Mesothelial cell of epicardium (in vitro differentiated cells): ENCODE results near the gene TFF1. TPM values are rescaled to one million over a fixed set of nuclear protein-coding genes. Genes with fewer than 3 reads are reported as not detected.

ENCODE experiments used
- DNase-seq, 2 experiments: peaks; one replicate each; pipeline ENCODE4 v3.0.0; 2021; ENCODE audit warnings: low spot score in 2 of 2; ENCODE audit not compliant: unreplicated experiment in 2 of 2
- H3K27ac Mint-ChIP-seq: 2 replicates; pipeline ENCODE4 v1.8.0; 2021; ENCODE audit warnings: mixed read lengths
- H3K27me3 Mint-ChIP-seq: 2 replicates; pipeline ENCODE4 v1.8.0; 2021; ENCODE audit warnings: low read depth, mixed read lengths
- H3K36me3 Mint-ChIP-seq: 2 replicates; pipeline ENCODE4 v1.8.0; 2021; ENCODE audit warnings: mixed read lengths
- H3K4me1 Mint-ChIP-seq: 2 replicates; pipeline ENCODE4 v1.8.0; 2021; ENCODE audit warnings: mixed read lengths
- H3K4me3 Mint-ChIP-seq: 2 replicates; pipeline ENCODE4 v1.8.0; 2021; ENCODE audit warnings: mild to moderate bottlenecking, moderate library complexity, mixed read lengths
- H3K9me3 Mint-ChIP-seq: 2 replicates; pipeline ENCODE4 v1.8.0; 2021; ENCODE audit warnings: mixed read lengths
- CTCF ChIP-seq: fragments of 200-600 bp; sonication (generic); IDR thresholded peaks from one replicate; pipeline ENCODE4 v1.5.0; 2021; ENCODE audit warnings: antibody characterized with exemption; ENCODE audit not compliant: unreplicated experiment
- total RNA-seq: library from RNA; stranded (reverse); gene quantifications from 3 replicates; pipeline ENCODE4 v1.2.1, GENCODE V29; 2021

TFF1 gene
- total RNA-seq, 1 donor from 2014 or later = not detected

- no peak overlapping the region for H3K27ac Mint-ChIP-seq
- H3K4me3 Mint-ChIP-seq = no peak overlapping the region
- DNase-seq = no peak
- H3K4me1 Mint-ChIP-seq = no peaks in the 10 kb centered on the region
- no peaks in the 10 kb centered on the region for H3K9me3 Mint-ChIP-seq
- H3K27me3 Mint-ChIP-seq = peaks cover 43% of the 10 kb centered on the region
- no peak for TF ChIP-seq CTCF
- H3K36me3 Mint-ChIP-seq = no peaks in the 10 kb centered on the region
Observed at GRCh38 chr21:42373196-42373907, 7.0 kb upstream of the TFF1 start.

GRCh38 chr21:42370894-42371654 lies 4.7 kb upstream of the TFF1 start:
- H3K36me3 Mint-ChIP-seq = no peaks in the 10 kb centered on the region
- no peak overlapping the region for H3K4me3 Mint-ChIP-seq
- TF ChIP-seq CTCF = no peak
- H3K27me3 Mint-ChIP-seq = peaks cover 27% of the 10 kb centered on the region
- H3K9me3 Mint-ChIP-seq = no peaks in the 10 kb centered on the region
- no peak for DNase-seq
- peaks cover 8% of the 10 kb centered on the region for H3K4me1 Mint-ChIP-seq
- H3K27ac Mint-ChIP-seq = peak overlapping the region; percentile 31

DNA sequence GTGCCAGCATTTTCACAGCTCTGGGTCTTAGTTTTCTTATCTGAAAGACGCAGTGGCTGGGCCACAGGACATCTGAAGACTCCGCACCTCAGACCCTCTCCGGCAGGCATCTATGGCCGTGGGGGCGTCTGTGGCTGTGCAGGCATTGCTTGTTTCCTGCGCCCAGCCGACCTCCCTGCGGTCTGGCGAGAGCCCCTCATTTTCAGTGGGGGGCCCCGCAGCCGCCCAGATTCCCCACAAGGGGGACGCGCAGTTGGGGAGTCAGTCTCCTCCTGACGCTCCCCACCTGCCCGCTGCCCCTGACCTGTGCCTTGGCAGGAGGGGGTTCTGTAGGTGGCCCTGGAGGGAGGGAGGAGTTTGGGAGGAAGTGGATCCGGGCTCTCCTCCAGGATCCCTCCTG lies 3.5 kb upstream of the TFF1 start:
- no peak for DNase-seq
- Mint-ChIP-seq H3K4me1 (peaks cover 8% of the 10 kb centered on the region), H3K27me3 (peaks cover 18% of the 10 kb centered on the region), H3K36me3 (no peaks in the 10 kb centered on the region), H3K4me3 (no peak overlapping the region), H3K9me3 (no peaks in the 10 kb centered on the region), H3K27ac (no peak overlapping the region)
- no peak for TF ChIP-seq CTCF

DNA sequence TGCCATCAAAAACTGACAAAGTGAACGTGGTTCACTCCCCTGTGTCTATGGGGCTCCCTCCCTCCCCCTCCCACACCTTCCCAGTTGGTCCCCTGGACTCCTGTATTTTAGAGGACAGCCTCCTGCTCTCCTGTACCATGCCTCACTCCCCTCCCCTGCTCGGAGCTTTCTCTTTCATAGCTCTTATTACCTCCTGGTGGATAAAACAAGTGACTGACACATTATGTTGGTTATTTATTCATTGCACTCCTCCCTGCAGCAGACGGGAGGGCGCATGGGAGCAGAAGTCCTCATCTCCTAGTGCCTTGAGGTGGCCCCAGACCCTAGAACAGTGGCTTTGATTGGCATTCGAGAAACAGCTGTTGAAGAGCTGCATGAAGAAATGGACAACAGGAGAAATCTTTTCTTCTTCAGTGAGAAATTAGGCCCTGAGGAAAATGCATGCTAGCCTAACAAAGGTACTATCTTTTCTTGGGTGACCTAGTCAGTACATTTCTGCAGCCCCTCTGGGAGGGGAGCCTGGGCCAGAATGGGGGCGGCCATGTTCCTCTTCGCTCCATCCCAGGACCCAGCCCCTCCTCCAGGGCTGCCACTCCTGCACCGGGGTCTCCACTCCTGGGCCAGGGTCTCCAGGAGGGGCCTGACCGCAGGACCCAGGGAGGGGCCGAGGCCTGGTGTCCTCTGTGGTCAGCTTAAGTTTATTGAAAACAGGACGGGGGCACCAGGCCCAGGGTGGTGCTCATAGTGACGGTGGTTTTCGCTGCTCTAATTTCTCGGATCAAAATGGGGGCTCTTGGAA lies 1.2 kb upstream of the TFF1 start:
- H3K4me3 Mint-ChIP-seq = no peak overlapping the region
- H3K9me3 Mint-ChIP-seq = no peaks in the 10 kb centered on the region
- peaks cover 8% of the 10 kb centered on the region for H3K4me1 Mint-ChIP-seq
- peaks cover 14% of the 10 kb centered on the region for H3K27me3 Mint-ChIP-seq
- no peak for TF ChIP-seq CTCF
- H3K27ac Mint-ChIP-seq = no peak overlapping the region
- no peaks in the 10 kb centered on the region for H3K36me3 Mint-ChIP-seq
- DNase-seq = no peak

DNA sequence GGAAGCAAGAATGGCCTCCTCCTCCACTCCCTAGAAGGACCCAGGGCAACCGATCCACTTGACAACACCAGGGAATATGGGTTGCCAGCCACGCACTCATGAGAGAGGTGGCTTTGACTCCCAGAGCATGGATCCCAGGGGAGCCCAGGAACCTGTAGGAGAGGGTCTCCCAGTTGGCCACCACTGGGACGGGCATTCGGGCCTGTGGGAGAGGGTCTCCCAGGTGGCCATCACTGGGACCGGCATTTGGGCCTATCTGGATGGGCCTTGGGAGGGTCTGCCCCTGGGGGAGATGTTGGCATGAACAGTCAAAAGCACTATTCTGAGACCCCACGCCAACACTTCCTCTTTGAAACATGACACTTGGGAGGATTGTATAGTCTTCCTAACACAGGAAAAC lies 565 bp downstream of the TFF1 start:
- TF ChIP-seq CTCF = no peak
- H3K27me3 Mint-ChIP-seq = peaks cover 14% of the 10 kb centered on the region
- H3K4me3 Mint-ChIP-seq = no peak overlapping the region
- H3K9me3 Mint-ChIP-seq = no peaks in the 10 kb centered on the region
- no peak for DNase-seq
- no peaks in the 10 kb centered on the region for H3K36me3 Mint-ChIP-seq
- H3K4me1 Mint-ChIP-seq = peaks cover 8% of the 10 kb centered on the region
- H3K27ac Mint-ChIP-seq = no peak overlapping the region
